IMR-90 (cell line): ENCODE data around the gene GPR152. TPM values are rescaled to one million over a fixed set of nuclear protein-coding genes. Genes with fewer than 3 reads are reported as not detected.

ENCODE experiments used
- ATAC-seq: fragments of 200-7000 bp; cut with Tn5 transposase; 2 replicates; pipeline ENCODE4 v1.9.1; 2020; ENCODE audit warnings: low read depth, mild to moderate bottlenecking, moderate library complexity
- BruUV-seq: library from RNA; stranded (reverse); fragments of 400-500 nt; replicated peaks from 2 replicates; lab custom pipeline; 2021; lab: Mats Ljungman, UMichigan
- CTCF ChIA-PET: fragments of 300-600 bp; formaldehyde crosslinking; extraction: SDS; loops from one replicate; lab custom pipeline; 2021; ENCODE audit warnings: antibody characterized with exemption; lab: Yijun Ruan, JAX
- POLR2A ChIA-PET: fragments of 300-600 bp; sonication (Branson Sonifier 250); formaldehyde crosslinking; loops from one replicate; lab custom pipeline; 2022; ENCODE audit warnings: antibody characterized with exemption; ENCODE audit not compliant: unreplicated experiment; lab: Charles Lee
- DNase-seq: peaks from one replicate; pipeline ENCODE4 v3.0.0; 2013
- H2AFZ ChIP-seq: replicated peaks from 2 replicates; pipeline ENCODE3; 2013; ENCODE audit warnings: low read length, mild to moderate bottlenecking; ENCODE audit not compliant: poor library complexity
- H2AK5ac ChIP-seq: 2 replicates; pipeline ENCODE4 v1.6.1; 2013; ENCODE audit warnings: low read depth, low read length, inconsistent platforms
- H2AK9ac ChIP-seq: replicated peaks from 2 replicates; pipeline ENCODE3; 2013; ENCODE audit warnings: mild to moderate bottlenecking, low read depth, low read length, moderate library complexity; ENCODE audit not compliant: poor library complexity
- H2BK120ac ChIP-seq: 2 replicates; pipeline ENCODE4 v1.6.1; 2013; ENCODE audit warnings: low read depth, low read length, inconsistent platforms
- H2BK15ac ChIP-seq: 3 replicates; pipeline ENCODE4 v1.6.1; 2013; ENCODE audit warnings: low read depth, low read length, inconsistent platforms
- H2BK20ac ChIP-seq: 2 replicates; pipeline ENCODE4 v1.6.1; 2013; ENCODE audit warnings: low read depth, mild to moderate bottlenecking, inconsistent platforms, low read length, moderate library complexity
- H2BK5ac ChIP-seq: 2 replicates; pipeline ENCODE4 v1.6.1; 2013; ENCODE audit warnings: mild to moderate bottlenecking, low read depth, low read length, inconsistent platforms; ENCODE audit not compliant: poor library complexity, severe bottlenecking
- H3K14ac ChIP-seq: replicated peaks from 2 replicates; pipeline ENCODE4 v1.6.1; 2013; ENCODE audit warnings: low read depth, low read length, inconsistent platforms
- H3K18ac ChIP-seq: 2 replicates; pipeline ENCODE4 v1.6.1; 2013; ENCODE audit warnings: low read depth, low read length, control low read depth
- H3K23ac ChIP-seq: 2 replicates; pipeline ENCODE4 v1.6.1; 2013; ENCODE audit warnings: low read depth, low read length, inconsistent platforms
- H3K27ac ChIP-seq: 2 replicates; pipeline ENCODE4 v1.5.1; 2013; ENCODE audit warnings: mild to moderate bottlenecking, control low read depth, low read length; ENCODE audit not compliant: insufficient read depth
- H3K27me3 ChIP-seq: 2 replicates; pipeline ENCODE4 v1.6.1; 2013; ENCODE audit warnings: low read length; ENCODE audit not compliant: control insufficient read depth, insufficient read depth
- H3K36me3 ChIP-seq: 2 replicates; pipeline ENCODE4 v1.6.1; 2013; ENCODE audit warnings: low read length, mixed read lengths; ENCODE audit not compliant: control insufficient read depth, insufficient read depth
- H3K4ac ChIP-seq: 2 replicates; pipeline ENCODE4 v1.6.1; 2013; ENCODE audit warnings: low read depth, low read length, inconsistent platforms
- H3K4me1 ChIP-seq: 2 replicates; pipeline ENCODE4 v1.6.1; 2013; ENCODE audit warnings: low read length, mixed read lengths; ENCODE audit not compliant: control insufficient read depth, insufficient read depth
- H3K4me2 ChIP-seq: 2 replicates; pipeline ENCODE4 v1.6.1; 2013; ENCODE audit warnings: low read depth, mild to moderate bottlenecking, control low read depth, low read length, moderate library complexity
- H3K4me3 ChIP-seq: 2 replicates; pipeline ENCODE4 v1.5.1; 2013; ENCODE audit warnings: low read depth, mild to moderate bottlenecking, control low read depth, low read length, moderate library complexity; ENCODE audit not compliant: insufficient read depth
- H3K56ac ChIP-seq: 2 replicates; pipeline ENCODE4 v1.6.1; 2013; ENCODE audit warnings: low read length, inconsistent platforms; ENCODE audit not compliant: insufficient read depth; ENCODE audit errors: extremely low read depth
- H3K79me1 ChIP-seq, 2 experiments: 2 replicates each; pipeline ENCODE4 v1.6.1; 2013; ENCODE audit warnings: low read length in 2 of 2, inconsistent platforms in 1 of 2, low read depth in 1 of 2
- H3K9ac ChIP-seq: 2 replicates; pipeline ENCODE4 v1.6.1; 2013; ENCODE audit warnings: low read depth, low read length, control low read depth
- H3K9me1 ChIP-seq: 2 replicates; pipeline ENCODE4 v1.6.1; 2013; ENCODE audit warnings: low read length, inconsistent platforms; ENCODE audit not compliant: insufficient read depth
- H3K9me3 ChIP-seq: 2 replicates; pipeline ENCODE4 v1.6.1; 2013; ENCODE audit warnings: low read length; ENCODE audit not compliant: control insufficient read depth, insufficient read depth
- H4K20me1 ChIP-seq: 2 replicates; pipeline ENCODE4 v1.6.1; 2013; ENCODE audit warnings: low read length, inconsistent platforms; ENCODE audit not compliant: insufficient read depth
- H4K5ac ChIP-seq: 2 replicates; pipeline ENCODE4 v1.6.1; 2013; ENCODE audit warnings: mild to moderate bottlenecking, low read depth, low read length, control low read depth
- H4K8ac ChIP-seq, 2 experiments: 2 replicates each; pipeline ENCODE4 v1.6.1; 2013; ENCODE audit warnings: low read depth in 2 of 2, low read length in 2 of 2, control low read depth in 1 of 2, inconsistent platforms in 1 of 2
- H4K91ac ChIP-seq: 2 replicates; pipeline ENCODE4 v1.6.1; 2013; ENCODE audit warnings: low read depth, low read length, inconsistent platforms; ENCODE audit not compliant: insufficient read depth
- CEBPB ChIP-seq: IDR thresholded peaks from 2 replicates; pipeline ENCODE4 v1.6.1; 2012; ENCODE audit warnings: low read depth, low read length, improper control_type of control experiment
- MXI1 ChIP-seq: IDR thresholded peaks from 2 replicates; pipeline ENCODE4 v1.6.1; 2012; ENCODE audit warnings: low read depth, mild to moderate bottlenecking, low read length, moderate library complexity, borderline replicate concordance
- RAD21 ChIP-seq: IDR thresholded peaks from 2 replicates; pipeline ENCODE4 v1.6.1; 2012; ENCODE audit warnings: low read length, improper control_type of control experiment
- WGBS, 2 experiments: methylation state at CpG; one replicate each; pipeline versions ENCODE4 v1.1.5 to v1.1.7; 2013; ENCODE audit warnings: missing lambda C conversion rate in 2 of 2; ENCODE audit not compliant: insufficient read length in 1 of 2; ENCODE audit errors: extremely low coverage in 2 of 2; 5-methylcytosine and 5-hydroxymethylcytosine counted together
- dilution Hi-C: fragments of 300-500 bp; cut with HindIII; formaldehyde crosslinking; loops from one replicate; pipeline ENCODE4 v1.14.3; 2018; ENCODE audit warnings: low sequenced_read_pairs; ENCODE audit not compliant: unreplicated experiment
- in situ Hi-C: fragments of 300-500 bp; cut with MboI; formaldehyde crosslinking; loops from 3 replicates; pipeline ENCODE4 v1.14.3; 2019; ENCODE audit warnings: low sequenced_read_pairs, inconsistent platforms, mixed read lengths
- intact Hi-C: fragments of 100-400 bp; cut with micrococcal nuclease; formaldehyde crosslinking; loops from 2 replicates; pipeline ENCODE4 v1.10.0; 2022
- polyA plus RNA-seq, 3 experiments: library from polyadenylated mRNA; depleted of rRNA; stranded (reverse); fragments of >200 nt; gene quantifications; 2 replicates each; pipeline ENCODE4 v1.2.3, GENCODE V29; 2012; ENCODE audit warnings: low replicate concordance in 1 of 3
- total RNA-seq: library from RNA; depleted of rRNA; stranded (reverse); fragments of >200 nt; gene quantifications from 2 replicates; pipeline ENCODE4 v1.2.3, GENCODE V29; 2012

GPR152 gene
- total and polyA plus RNA-seq, 2 of the 4 experiments (the other 2 are of a cell fraction): not detected

DNA sequence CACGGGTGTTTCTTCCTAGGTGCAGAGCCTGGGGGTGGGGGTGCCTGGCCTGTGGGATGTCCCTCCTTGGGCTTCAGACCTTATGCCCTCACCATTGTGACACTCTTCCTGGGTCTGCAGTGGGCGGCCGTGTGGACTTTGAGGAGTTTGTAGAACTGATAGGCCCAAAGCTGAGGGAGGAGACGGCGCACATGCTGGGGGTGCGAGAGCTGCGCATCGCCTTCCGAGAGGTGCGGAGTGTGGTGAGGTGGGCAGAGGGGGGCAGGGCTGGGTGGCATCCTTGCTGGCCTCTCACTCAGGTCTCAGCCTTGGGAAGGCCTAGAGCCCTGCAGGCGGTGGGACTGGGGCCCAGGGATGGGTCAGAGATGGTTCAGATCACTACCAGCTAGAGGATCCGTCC, 4.9 kb upstream of the GPR152 start:
- no peak overlapping the region for H4K5ac ChIP-seq
- POLR2A ChIA-PET: no interaction called here
- H4K91ac ChIP-seq: no peak overlapping the region
- ATAC-seq (no peak), DNase-seq (no peak)
- no peak overlapping the region for H2BK15ac ChIP-seq
- no peaks in the 10 kb centered on the region for H4K20me1 ChIP-seq
- no peak overlapping the region for H3K9ac ChIP-seq
- no peaks in the 10 kb centered on the region for H3K4me1 ChIP-seq
- no peak overlapping the region for H4K8ac ChIP-seq
- no peak overlapping the region for H3K56ac ChIP-seq
- no peak overlapping the region for H3K27ac ChIP-seq
- in situ Hi-C loops: no loop called here
- no peak overlapping the region for H3K4ac ChIP-seq
- intact Hi-C loops: no loop called here
- no peak overlapping the region for H3K4me3 ChIP-seq
- TF ChIP-seq CEBPB: no peak
- no peak for TF ChIP-seq RAD21
- no peak for TF ChIP-seq MXI1
- H2BK20ac ChIP-seq: no peak overlapping the region
- no peak overlapping the region for H2AK9ac ChIP-seq
- no peak overlapping the region for H2BK5ac ChIP-seq
- no peak overlapping the region for H3K14ac ChIP-seq
- dilution Hi-C loops: no loop called here
- H3K27me3 ChIP-seq: peaks cover 22% of the 10 kb centered on the region
- 96% methylated on average over 8 of the region's 12 CpGs; no CpG with 5 or more reads in 1 of the 2 experiments for WGBS, 2 experiments
- no peak overlapping the region for H3K4me2 ChIP-seq
- H2AFZ ChIP-seq: no peak overlapping the region
- H3K9me1 ChIP-seq: no peaks in the 10 kb centered on the region
- no peaks in the 10 kb centered on the region for H3K36me3 ChIP-seq
- no peak overlapping the region for H3K23ac ChIP-seq
- H3K18ac ChIP-seq: no peak overlapping the region
- no peak overlapping the region for H2BK120ac ChIP-seq
- no TSS peak for BruUV-seq
- CTCF ChIA-PET: no interaction called here
- H2AK5ac ChIP-seq: no peak overlapping the region
- no peaks in the 10 kb centered on the region for H3K9me3 ChIP-seq
- H3K79me1 ChIP-seq: no peaks in the 10 kb centered on the region
